Stimulated activated CD4-positive, alpha-beta T cell treated with anti-CD3 and anti-CD28 coated beads, Interleukin-12 subunit alpha, Interleukin-12 subunit beta, amount 100 ng/mL, for 48 hours (primary cell): ENCODE measurements around the gene LSR.

Source experiments
- DNase-seq, 3 donors: peaks; one replicate each; pipeline ENCODE4 v3.0.0-alpha.2; 2020; ENCODE audit warnings: low read depth in 2 of 3, low spot score in 1 of 3

LSR gene

DNA sequence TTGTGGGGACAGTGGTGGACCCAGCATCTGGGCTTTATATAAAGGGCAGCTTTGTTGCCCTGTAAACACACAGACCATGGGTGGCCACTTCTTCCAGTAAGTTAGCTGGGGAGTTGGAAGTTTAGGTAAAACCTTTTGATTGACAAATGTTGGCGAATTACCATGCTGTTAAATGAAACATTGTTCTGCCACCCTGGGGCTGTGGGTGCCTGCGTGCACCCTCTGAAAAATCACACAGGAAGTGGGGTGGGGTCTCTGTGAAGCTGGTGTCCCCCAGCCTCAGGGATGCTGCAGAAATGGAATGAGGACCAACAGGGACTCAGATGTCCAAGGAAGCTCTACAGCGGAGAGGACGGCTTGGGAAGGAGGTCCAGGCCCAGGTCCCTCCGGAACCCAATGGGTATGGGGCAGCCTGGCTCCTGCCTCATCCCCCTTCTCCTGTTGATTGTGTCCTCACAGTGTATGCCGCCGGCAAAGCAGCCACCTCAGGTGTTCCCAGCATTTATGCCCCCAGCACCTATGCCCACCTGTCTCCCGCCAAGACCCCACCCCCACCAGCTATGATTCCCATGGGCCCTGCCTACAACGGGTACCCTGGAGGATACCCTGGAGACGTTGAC lies 17.2 kb downstream of the LSR start:
- no peak for DNase-seq

DNA sequence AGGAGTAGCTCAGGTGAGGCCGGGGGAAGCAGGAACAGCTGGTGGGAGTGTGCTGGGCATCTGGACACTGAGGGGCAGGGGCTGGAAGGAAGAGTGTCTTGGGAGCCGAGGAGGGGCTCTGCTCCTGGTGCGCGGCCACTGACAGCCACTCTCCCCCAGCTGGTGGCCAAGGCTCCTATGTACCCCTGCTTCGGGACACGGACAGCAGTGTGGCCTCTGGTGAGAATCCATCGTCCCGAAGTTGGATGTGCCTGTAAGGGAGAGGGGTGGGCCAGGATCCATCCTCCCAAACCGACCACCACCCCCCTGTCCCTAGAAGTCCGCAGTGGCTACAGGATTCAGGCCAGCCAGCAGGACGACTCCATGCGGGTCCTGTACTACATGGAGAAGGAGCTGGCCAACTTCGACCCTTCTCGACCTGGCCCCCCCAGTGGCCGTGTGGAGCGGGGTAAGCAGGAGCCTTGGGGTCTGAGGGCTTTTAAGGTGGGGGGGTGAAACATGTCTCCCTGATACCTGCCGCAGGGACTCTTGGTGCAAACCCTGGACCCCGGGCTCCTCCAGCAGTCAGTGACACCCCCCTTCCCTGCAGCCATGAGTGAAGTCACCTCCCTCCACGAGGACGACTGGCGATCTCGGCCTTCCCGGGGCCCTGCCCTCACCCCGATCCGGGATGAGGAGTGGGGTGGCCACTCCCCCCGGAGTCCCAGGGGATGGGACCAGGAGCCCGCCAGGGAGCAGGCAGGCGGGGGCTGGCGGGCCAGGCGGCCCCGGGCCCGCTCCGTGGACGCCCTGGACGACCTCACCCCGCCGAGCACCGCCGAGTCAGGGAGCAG lies 17.9 kb downstream of the LSR start:
- no peak for DNase-seq

- peak in 1 of 3 donors; percentile 25 for DNase-seq
Observed at GRCh38 chr19:35267353-35267817, 18.6 kb downstream of the LSR start.

DNA sequence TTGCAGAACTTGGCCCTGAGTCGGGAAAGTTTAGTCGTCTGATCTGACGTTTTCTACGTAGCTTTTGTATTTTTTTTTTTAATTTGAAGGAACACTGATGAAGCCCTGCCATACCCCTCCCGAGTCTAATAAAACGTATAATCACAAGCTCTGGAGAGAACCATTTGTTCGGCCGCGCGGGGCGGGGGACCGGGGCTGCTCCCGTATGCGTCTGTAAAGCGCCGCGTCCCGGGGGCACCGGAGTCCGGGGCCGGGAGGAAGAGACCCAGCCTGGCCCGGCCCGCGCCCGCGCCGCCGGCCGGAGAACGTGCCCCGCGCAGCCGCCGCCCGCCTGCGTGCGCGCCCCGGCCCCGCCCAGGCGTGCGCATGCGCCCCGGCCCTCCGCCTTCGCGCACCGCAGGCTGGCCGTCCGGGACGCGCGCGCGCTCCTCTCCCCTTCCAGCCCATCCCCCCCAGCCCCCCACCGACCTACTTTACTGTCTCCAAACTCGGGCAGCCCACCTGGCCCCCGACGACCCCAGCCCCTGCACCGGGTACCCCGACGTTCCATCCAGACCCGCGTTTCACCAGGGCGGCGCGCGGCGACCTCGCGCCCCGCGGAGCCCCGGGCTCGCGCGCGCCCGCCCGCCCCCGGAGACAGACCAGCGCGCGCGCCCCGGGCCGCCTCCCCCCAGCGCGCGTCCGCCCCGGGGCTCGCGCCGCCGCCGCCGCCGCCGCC lies 19.2 kb downstream of the LSR start:
- DNase-seq: peak; percentile 40 to 69 (median 44)

DNA sequence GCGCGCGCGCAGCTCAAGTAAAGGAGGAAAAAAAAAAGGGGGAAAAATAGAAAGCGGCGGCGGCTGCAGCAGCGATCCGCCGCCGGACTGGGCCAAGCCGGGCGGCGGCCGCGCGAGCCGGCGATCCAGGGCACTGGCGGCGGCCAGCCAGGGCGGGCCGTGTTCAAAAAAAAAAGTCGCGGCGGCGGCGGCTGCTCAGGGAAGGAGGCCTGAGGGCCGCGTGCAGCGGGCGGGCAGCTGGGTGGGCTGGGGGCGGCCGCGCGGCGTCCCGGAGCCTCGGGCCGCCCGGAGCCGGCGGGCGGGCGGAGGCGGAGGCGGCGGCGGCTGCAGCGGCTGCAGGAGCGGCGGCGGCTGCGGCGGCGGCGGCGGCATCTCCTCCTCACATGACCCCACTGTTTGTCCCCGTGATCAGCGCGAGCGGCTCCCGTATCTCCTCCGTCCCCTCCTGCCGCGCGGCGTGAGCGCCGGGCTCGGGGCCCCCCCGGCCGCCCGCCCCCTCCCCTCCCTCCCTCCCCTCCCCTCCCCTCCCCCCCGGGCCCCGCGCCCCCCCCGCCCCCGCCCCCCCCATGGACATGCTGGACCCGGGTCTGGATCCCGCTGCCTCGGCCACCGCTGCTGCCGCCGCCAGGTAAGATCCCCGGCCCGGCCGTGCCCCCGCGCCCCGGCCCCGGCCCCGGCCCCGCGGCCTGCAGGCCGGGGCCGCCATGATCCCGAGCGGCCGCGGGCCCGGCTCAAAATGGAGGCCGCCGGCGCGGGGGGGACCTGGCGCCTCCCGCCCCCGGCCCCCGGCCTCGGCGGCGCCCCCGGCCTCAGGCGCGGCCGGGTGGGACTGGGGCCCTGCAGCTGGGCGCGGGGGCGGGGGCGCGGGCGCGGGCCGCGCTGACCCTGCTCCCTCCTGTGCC lies 20.0 kb downstream of the LSR start, which contains the start of gene USF2:
Gene USF2 (plus strand): TSS at position 427 of the 902 bp plus-strand sequence. CDS start 140 bp downstream, at position 567.
- peak; percentile 45 to 63 (median 47) for DNase-seq

- peak; percentile 59 to 73 (median 65) for DNase-seq
Observed at GRCh38 chr19:35269438-35270117, 20.8 kb downstream of the LSR start.

GRCh38 chr19:35270381-35270811 lies 21.6 kb downstream of the LSR start:
- no peak for DNase-seq

- DNase-seq: no peak
Observed at GRCh38 chr19:35271546-35271945, 22.7 kb downstream of the LSR start.

DNA sequence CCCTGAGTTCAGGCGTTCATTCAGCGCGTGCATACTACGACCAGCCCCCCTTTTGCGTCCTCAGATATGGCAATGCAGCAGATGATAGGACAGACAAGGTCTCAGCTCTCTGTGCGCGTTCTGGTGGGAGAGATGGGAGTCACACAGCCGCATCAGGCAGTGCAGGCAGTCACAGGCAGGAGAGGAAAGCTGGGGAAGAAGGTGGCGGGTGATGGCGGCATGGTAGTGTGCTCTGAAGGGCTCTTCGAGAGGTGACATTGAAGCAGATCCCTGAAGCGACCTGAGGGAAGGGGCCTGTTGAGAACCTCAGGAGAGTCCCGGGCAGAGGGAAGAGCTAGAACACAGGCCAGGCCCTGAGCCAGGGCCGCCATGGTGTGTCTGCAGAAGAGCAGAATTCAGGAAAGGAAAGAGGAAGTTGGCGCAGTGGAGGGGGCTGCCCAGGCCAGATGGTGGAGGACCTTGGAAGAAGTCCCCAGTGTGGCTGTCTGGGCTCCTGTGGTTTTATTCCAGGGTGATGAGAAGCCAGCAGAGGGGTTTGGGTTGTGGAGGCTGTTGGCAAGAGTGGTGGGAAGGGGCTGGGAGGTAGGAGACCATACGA lies 23.4 kb downstream of the LSR start:
- no peak for DNase-seq

- no peak for DNase-seq
Observed at GRCh38 chr19:35272954-35273649, 24.3 kb downstream of the LSR start.

DNA sequence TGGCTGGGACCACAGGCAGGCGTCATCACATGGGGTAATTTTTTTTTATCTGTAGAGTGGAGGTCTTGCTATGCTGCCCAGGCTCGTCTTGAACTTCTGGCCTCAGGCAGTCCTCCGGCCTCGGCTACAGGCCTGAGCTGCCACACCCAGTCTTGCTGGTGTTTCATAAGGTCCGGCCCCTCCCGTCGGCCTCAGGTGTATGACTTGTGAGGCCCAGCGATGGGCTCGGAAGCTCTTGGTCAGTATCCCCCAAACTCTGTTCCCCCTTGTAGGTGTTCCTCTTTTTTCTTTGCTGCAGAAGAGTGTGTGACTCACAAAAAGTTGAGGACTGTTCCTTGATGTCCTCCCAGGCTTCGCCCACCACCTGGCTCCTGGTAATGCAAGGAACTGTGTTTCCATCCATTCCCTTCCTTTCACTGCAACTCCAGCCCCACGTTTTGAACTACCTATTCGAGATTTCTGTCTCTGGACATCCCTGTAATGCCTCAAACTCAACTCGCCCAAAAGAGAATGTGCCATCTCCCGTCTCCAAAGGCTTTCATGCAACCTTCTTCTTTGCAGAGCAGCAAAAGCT lies 25.0 kb downstream of the LSR start:
- DNase-seq: no peak

DNA sequence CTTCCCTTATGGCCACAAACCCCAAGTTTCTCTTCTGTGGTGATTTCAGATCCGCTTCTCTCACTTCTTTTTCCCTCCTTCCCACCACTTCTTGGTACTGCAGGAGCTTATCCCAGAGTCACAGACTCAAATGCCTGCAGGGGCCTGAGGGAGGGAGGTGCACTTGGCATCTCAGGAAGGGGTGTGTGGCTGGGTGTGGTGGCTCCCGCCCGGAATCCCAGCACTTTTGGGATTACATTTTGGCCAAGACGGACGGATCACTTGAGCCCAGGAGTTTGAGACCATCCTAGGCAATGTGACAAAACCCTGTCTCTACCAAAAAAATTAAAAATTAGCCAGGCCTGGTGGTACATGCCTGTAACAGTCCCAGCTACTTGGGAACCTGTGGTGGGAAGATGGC lies 25.5 kb downstream of the LSR start:
- no peak for DNase-seq

DNA sequence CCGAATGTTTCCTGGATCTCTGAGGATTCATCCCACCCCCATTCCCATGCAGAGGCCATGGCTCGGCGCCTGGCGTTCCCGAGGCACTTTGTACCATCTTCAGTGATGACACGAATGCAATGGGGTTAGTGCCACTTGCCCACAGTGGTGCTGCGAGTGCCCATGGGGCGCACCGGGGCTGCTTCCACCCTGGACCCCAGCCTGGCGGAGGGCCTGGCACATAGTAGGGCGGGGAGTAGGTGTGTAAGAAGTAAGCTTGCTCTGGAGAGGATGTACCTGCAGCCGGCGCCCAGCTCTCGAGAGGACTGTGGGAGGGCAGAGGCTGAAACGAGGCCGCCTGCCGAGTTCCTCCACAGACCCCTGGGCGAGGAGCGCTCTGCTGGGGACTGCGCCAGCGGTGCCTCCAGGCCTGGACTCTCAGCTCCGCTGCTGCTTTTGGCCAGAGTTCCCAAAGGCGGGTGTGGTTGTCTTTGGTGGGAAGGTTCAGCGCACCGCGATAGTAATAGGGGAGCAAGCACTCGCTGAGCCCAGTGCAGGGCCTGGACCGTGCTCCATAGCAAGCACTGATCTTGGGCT lies 28.0 kb downstream of the LSR start:
- no peak for DNase-seq

GRCh38 chr19:35278578-35279284 lies 29.9 kb downstream of the LSR start:
- DNase-seq: no peak

GRCh38 chr19:35279374-35279773 lies 30.6 kb downstream of the LSR start:
- no peak for DNase-seq

- no peak for DNase-seq
Observed at GRCh38 chr19:35279985-35280821, 31.4 kb downstream of the LSR start.

- no peak for DNase-seq
Observed at GRCh38 chr19:35281303-35281702, 32.5 kb downstream of the LSR start.
